Glomerular visceral epithelial cell (primary cell): ENCODE results near the gene SLC39A2.

ENCODE experiments used
- DNase-seq: peaks from one replicate; pipeline ENCODE4 v3.0.0-alpha.2; 2016; ENCODE audit errors: extremely low spot score

SLC39A2 gene

GRCh38 chr14:21043974-21044618, 45.0 kb downstream of the SLC39A2 start:
- DNase-seq = no peak

GRCh38 chr14:21047378-21047781, 48.3 kb downstream of the SLC39A2 start:
- DNase-seq = no peak

- DNase-seq = no peak
Measured at GRCh38 chr14:21048638-21049037, 49.5 kb downstream of the SLC39A2 start.

- peak; percentile 36 for DNase-seq
Measured at GRCh38 chr14:21049271-21049673, 50.2 kb downstream of the SLC39A2 start.

GRCh38 chr14:21050597-21050996, 51.5 kb downstream of the SLC39A2 start:
- DNase-seq = no peak
